ENCODE data around the gene TAF11L2. TPM values are rescaled to one million over a fixed set of nuclear protein-coding genes. Genes with fewer than 3 reads are reported as not detected.
"Not testable (repeated sequence)": the region's sequence is repeated elsewhere in the genome, so short reads cannot be mapped to it uniquely, and the experiment has no call there.

TAF11L2 gene
- total RNA-seq, 1 donor from 2014 or later: not detected

DNA sequence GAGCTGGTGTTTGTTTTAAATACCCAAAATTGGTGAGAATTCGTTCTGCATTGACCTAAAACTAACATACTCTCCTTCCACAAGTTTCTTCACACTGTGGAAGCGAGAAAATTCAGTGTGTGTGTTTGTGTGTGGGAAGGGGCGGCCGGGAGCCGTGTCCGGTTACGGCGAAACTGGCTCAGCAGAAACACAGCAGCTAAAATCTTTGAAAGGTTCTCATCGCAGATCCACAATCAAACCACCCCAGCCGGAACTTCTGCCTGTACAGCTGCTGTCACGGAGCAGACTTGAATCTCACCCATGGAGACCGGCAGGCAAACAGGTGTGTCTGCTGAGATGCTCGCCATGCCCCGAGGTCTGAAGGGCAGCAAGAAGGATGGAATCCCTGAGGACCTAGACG lies 26.9 kb downstream of the TAF11L2 start, which contains the start of gene TAF11L5:
TAF11L5 (plus strand) TSS at position 301 of the 400 bp plus-strand sequence.
- not testable (repeated sequence) for ATAC-seq

DNA sequence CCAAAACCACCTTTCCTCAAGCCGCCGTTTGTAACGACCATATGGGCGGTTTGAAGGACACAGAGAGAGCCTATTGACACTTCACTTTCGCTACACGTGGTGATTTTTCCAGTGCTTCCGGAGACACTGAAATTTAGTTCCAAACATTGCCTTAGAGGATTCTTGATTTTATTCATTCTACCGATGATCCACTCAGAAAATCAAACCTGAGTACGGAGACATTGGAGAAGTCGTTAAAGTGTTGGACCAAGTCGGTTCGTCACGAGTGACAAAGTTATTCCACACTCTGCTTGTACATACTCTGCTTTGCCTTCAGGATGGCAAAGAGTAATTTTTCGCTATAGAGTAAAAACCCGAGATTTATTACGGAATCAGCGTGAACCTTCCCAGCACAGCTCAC lies 28.5 kb downstream of the TAF11L2 start:
- peak; percentile 59 for DNase-seq (ENCODE audit: low spot score)
- not testable (repeated sequence) for ATAC-seq

More for the DNA sequence above, 26.9 kb downstream of the TAF11L2 start, which contains the start of gene TAF11L5:
- not testable (repeated sequence) for DNase-seq (ENCODE audit: low spot score)

DNA sequence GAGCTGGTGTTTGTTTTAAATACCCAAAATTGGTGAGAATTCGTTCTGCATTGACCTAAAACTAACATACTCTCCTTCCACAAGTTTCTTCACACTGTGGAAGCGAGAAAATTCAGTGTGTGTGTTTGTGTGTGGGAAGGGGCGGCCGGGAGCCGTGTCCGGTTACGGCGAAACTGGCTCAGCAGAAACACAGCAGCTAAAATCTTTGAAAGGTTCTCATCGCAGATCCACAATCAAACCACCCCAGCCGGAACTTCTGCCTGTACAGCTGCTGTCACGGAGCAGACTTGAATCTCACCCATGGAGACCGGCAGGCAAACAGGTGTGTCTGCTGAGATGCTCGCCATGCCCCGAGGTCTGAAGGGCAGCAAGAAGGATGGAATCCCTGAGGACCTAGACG lies 30.3 kb downstream of the TAF11L2 start, which contains the start of gene TAF11L6:
TAF11L6 (plus strand) TSS at position 301 of the 400 bp plus-strand sequence.
- DNase-seq (ENCODE audit: low spot score); ATAC-seq: not testable (repeated sequence)

Other genes with a start within 250 kb of the TAF11L2 start
- gene TAF11L3, start 20.1 kb downstream of the TAF11L2 start, total RNA-seq: not detected
- not detected for gene TAF11L4, start 23.6 kb downstream of the TAF11L2 start, total RNA-seq
- not detected for gene TAF11L5, start 27.0 kb downstream of the TAF11L2 start, total RNA-seq
- gene TAF11L6, start 30.4 kb downstream of the TAF11L2 start, total RNA-seq: not detected
- not detected for gene TAF11L7, start 87.5 kb downstream of the TAF11L2 start, total RNA-seq
- gene TAF11L8, start 92.7 kb downstream of the TAF11L2 start, total RNA-seq: not detected
- not detected for gene TAF11L9, start 96.2 kb downstream of the TAF11L2 start, total RNA-seq
- not detected for gene TAF11L10, start 99.6 kb downstream of the TAF11L2 start, total RNA-seq
- not detected for gene TAF11L11, start 106.0 kb downstream of the TAF11L2 start, total RNA-seq
- gene TAF11L12, start 112.2 kb downstream of the TAF11L2 start, total RNA-seq: not detected
- gene TAF11L13, start 133.9 kb downstream of the TAF11L2 start, total RNA-seq: not detected
- gene TAF11L14, start 136.2 kb downstream of the TAF11L2 start, total RNA-seq: not detected

Data from left lobe of liver (tissue), 2 donors.